GM21737 (cell line): Measurements from ENCODE around the gene EVL.
A peak's percentile ranks its signal among the peaks of the same experiment; 100 is the strongest.
"Not testable (repeated sequence)": the region's sequence is repeated elsewhere in the genome, so short reads cannot be mapped to it uniquely, and the experiment has no call there.

ENCODE experiments used
- ATAC-seq: cut with Tn5 transposase; IDR thresholded peaks from one replicate; pipeline ENCODE4 v1.9.1; 2021; ENCODE audit warnings: mild to moderate bottlenecking, moderate library complexity; ENCODE audit not compliant: unreplicated experiment

Gene EVL

GRCh38 chr14:100064335-100065092 lies 708 bp upstream of the EVL start:
- ATAC-seq, result not testable (repeated sequence)

- ATAC-seq, result peak; percentile 34
Measured at GRCh38 chr14:100065942-100066574, 836 bp downstream of the EVL start.

- ATAC-seq, result no peak
Measured at GRCh38 chr14:100066962-100067361, 1.7 kb downstream of the EVL start.

GRCh38 chr14:100067481-100067880 lies 2.3 kb downstream of the EVL start:
- no peak for ATAC-seq

- peak; percentile 37 for ATAC-seq
Measured at GRCh38 chr14:100067971-100068959, 3.0 kb downstream of the EVL start.

- no peak for ATAC-seq
Measured at GRCh38 chr14:100069161-100069800, 4.1 kb downstream of the EVL start.

GRCh38 chr14:100070310-100070709 lies 5.1 kb downstream of the EVL start:
- no peak for ATAC-seq

GRCh38 chr14:100071545-100071944 lies 6.3 kb downstream of the EVL start:
- ATAC-seq, result no peak

GRCh38 chr14:100072783-100073346 lies 7.6 kb downstream of the EVL start:
- ATAC-seq, result no peak

GRCh38 chr14:100073576-100074430 lies 8.6 kb downstream of the EVL start:
- ATAC-seq, result no peak

GRCh38 chr14:100074431-100075100 lies 9.3 kb downstream of the EVL start:
- no peak for ATAC-seq

- no peak for ATAC-seq
Measured at GRCh38 chr14:100075681-100076080, 10.5 kb downstream of the EVL start.

- ATAC-seq, result no peak
Measured at GRCh38 chr14:100076133-100076532, 10.9 kb downstream of the EVL start.

GRCh38 chr14:100076606-100077005 lies 11.4 kb downstream of the EVL start:
- ATAC-seq, result no peak

- no peak for ATAC-seq
Measured at GRCh38 chr14:100077441-100077840, 12.2 kb downstream of the EVL start.

GRCh38 chr14:100078216-100078803 lies 13.1 kb downstream of the EVL start:
- no peak for ATAC-seq

- peak; percentile 65 for ATAC-seq
Measured at GRCh38 chr14:100078997-100079725, 13.9 kb downstream of the EVL start.

- no peak for ATAC-seq
Measured at GRCh38 chr14:100079726-100080005, 14.4 kb downstream of the EVL start.
